Measurements from ENCODE around the gene ALKBH3. TPM values are rescaled to one million over a fixed set of nuclear protein-coding genes. Genes with fewer than 3 reads are reported as not detected.

Gene ALKBH3
- total RNA-seq, 1 experiment from 2014 or later = 18.8 TPM

GRCh38 chr11:43853781-43854180, 26.9 kb upstream of the ALKBH3 start:
- Histone ChIP-seq H3K27me3 (ENCODE audit: insufficient read depth, low read length) (no peaks in the 10 kb centered on the region), H4K5ac (ENCODE audit: insufficient read length, low read depth, low read length) (no peak overlapping the region), H4K8ac (replicated peaks; ENCODE audit: insufficient read length, low read depth, low read length) (no peak overlapping the region), H3K79me1 (ENCODE audit: insufficient read depth, low read depth, low read length, poor library complexity, severe bottlenecking) (no peaks in the 10 kb centered on the region), H2AK5ac (ENCODE audit: insufficient read length, low read length) (no peak overlapping the region), H3K79me2 (ENCODE audit: insufficient read depth, low read length) (no peaks in the 10 kb centered on the region), H3K23ac (ENCODE audit: insufficient read length, low read depth, low read length) (no peak overlapping the region), H2AFZ (ENCODE audit: low read length) (no peak overlapping the region), H2BK120ac (ENCODE audit: low read depth, low read length, poor library complexity, severe bottlenecking) (no peak overlapping the region), H4K20me1 (ENCODE audit: control insufficient read depth, insufficient read depth, insufficient read length) (no peaks in the 10 kb centered on the region), H3K14ac (ENCODE audit: insufficient read depth, low read length) (no peak overlapping the region), H3K56ac (ENCODE audit: insufficient read length, low read depth, low read length) (no peak overlapping the region), H3K9me3 (ENCODE audit: control insufficient read depth, low read depth, low read length) (no peaks in the 10 kb centered on the region), H2BK20ac (ENCODE audit: low read depth, low read length, poor library complexity, severe bottlenecking) (no peak overlapping the region), H3K4me1 (ENCODE audit: insufficient read depth, low read length) (no peaks in the 10 kb centered on the region), H3K23me2 (ENCODE audit: insufficient read length, low read depth, low read length, poor library complexity, severe bottlenecking) (no peaks in the 10 kb centered on the region), H2BK12ac (ENCODE audit: insufficient read length, low read depth, low read length) (no peak overlapping the region), H4K91ac (ENCODE audit: insufficient read length, low read depth, low read length) (no peak overlapping the region), H3T11ph (ENCODE audit: low read length) (no peak overlapping the region), H3K9ac (ENCODE audit: extremely low read depth, insufficient read length, low read length) (no peak overlapping the region), H2BK5ac (ENCODE audit: insufficient read length, low read length) (no peak overlapping the region), H2BK15ac (ENCODE audit: low read depth, low read length) (no peak overlapping the region), H3K27ac (ENCODE audit: insufficient read length, low read depth, low read length) (no peak overlapping the region), H3K4ac (ENCODE audit: low read depth, low read length) (no peak overlapping the region), H3K4me2 (ENCODE audit: insufficient read depth, insufficient read length, low read length) (no peak overlapping the region), H3K18ac (ENCODE audit: insufficient read length, low read depth, low read length) (no peak overlapping the region)
- Mint-ChIP-seq H3K9me3 (no peaks in the 10 kb centered on the region), H3K36me3 (ENCODE audit: insufficient read depth in 1 of 3, low read depth in 3 of 3) (peaks cover 9 to 23% (median 15%) of the 10 kb centered on the region in 3 experiments; a peak in 5 of 7 replicates), H3K27ac (no peak overlapping the region), H3K4me1 (no peaks in the 10 kb centered on the region), H3K4me3 (no peak overlapping the region), H3K27me3 (ENCODE audit: low read depth) (no peaks in the 10 kb centered on the region)
- TF ChIP-seq CTCF (conservative IDR thresholded peaks at IDR 0.05) = no peak
- no peak for DNase-seq

Data from H9 (cell line).